ENCODE measurements around the gene ANO7.

- TF ChIP-seq CTCF (IDR thresholded peaks at IDR 0.05 in 2 of 3, conservative IDR thresholded peaks at IDR 0.05 in 1 of 3; ENCODE audit: borderline replicate concordance in 1 of 3, insufficient read depth in 1 of 3, low read depth in 2 of 3, low read length in 2 of 3) (no peak), POLR2A (IDR thresholded peaks at IDR 0.05; ENCODE audit: borderline replicate concordance, extremely low read depth, insufficient read depth, insufficient read length) (peak; percentile 37), ZNF274 (IDR thresholded peaks at IDR 0.05; ENCODE audit: low read depth, low read length) (no peak), FOSL1 (IDR thresholded peaks at IDR 0.05; ENCODE audit: low read depth) (no peak), RAD21 (IDR thresholded peaks at IDR 0.05; ENCODE audit: low read depth) (no peak), MAX (IDR thresholded peaks at IDR 0.05) (peak; percentile 45; the same call in 1 of the 2 replicates), EZH2phosphoT487 (IDR thresholded peaks at IDR 0.05; ENCODE audit: borderline replicate concordance) (no peak), EZH2 (IDR thresholded peaks at IDR 0.05) (no peak), YY1 (IDR thresholded peaks at IDR 0.05; ENCODE audit: extremely low read depth, insufficient replicate concordance, low read depth, low read length) (peak; percentile 74), TCF7L2 (IDR thresholded peaks at IDR 0.05; ENCODE audit: borderline replicate concordance, extremely low read depth, insufficient read depth, insufficient read length) (peak; percentile 95), EGR1 (IDR thresholded peaks at IDR 0.05; ENCODE audit: low read depth) (peak; percentile 78), SP1 (IDR thresholded peaks at IDR 0.05; ENCODE audit: low read depth) (peak; percentile 93), POLR2AphosphoS5 (IDR thresholded peaks at IDR 0.05; ENCODE audit: low read depth, low read length) (peak; percentile 55)
Observed at GRCh38 chr2:241148891-241149674, 39.4 kb upstream of the ANO7 start, which contains the start of gene PASK.
